Activated naive CD4-positive, alpha-beta T cell treated with anti-CD3 and anti-CD28 coated beads, Interleukin-2, amount 50 U/mL, for 24 hours (primary cell): Measurements from ENCODE around the gene MINDY3.
"Not testable (repeated sequence)": the region's sequence is repeated elsewhere in the genome, so short reads cannot be mapped to it uniquely, and the experiment has no call there.

Experiments used
- H3K27ac Mint-ChIP-seq: one replicate; pipeline ENCODE4 v1.8.0; 2021; ENCODE audit warnings: mild to moderate bottlenecking, mixed read lengths
- H3K27me3 Mint-ChIP-seq: one replicate; pipeline ENCODE4 v1.8.0; 2021; ENCODE audit warnings: mixed read lengths
- H3K36me3 Mint-ChIP-seq: one replicate; pipeline ENCODE4 v1.8.0; 2021; ENCODE audit warnings: mixed read lengths
- H3K4me1 Mint-ChIP-seq: one replicate; pipeline ENCODE4 v1.8.0; 2021; ENCODE audit warnings: mixed read lengths
- H3K4me3 Mint-ChIP-seq: one replicate; pipeline ENCODE4 v1.8.0; 2021; ENCODE audit warnings: mild to moderate bottlenecking, mixed read lengths
- H3K9me3 Mint-ChIP-seq: one replicate; pipeline ENCODE4 v1.8.0; 2021; ENCODE audit warnings: mixed read lengths

Gene MINDY3

GRCh38 chr10:15864419-15864818 is 4.1 kb upstream of the MINDY3 start:
- Mint-ChIP-seq H3K36me3 (no peaks in the 10 kb centered on the region), H3K4me3 (no peak overlapping the region), H3K9me3 (no peaks in the 10 kb centered on the region), H3K27ac (no peak overlapping the region), H3K27me3 (peaks cover 35% of the 10 kb centered on the region), H3K4me1 (peaks cover 7% of the 10 kb centered on the region)

GRCh38 chr10:15863733-15864132 is 3.4 kb upstream of the MINDY3 start:
- H3K36me3 Mint-ChIP-seq: no peaks in the 10 kb centered on the region
- no peak overlapping the region for H3K4me3 Mint-ChIP-seq
- no peak overlapping the region for H3K27ac Mint-ChIP-seq
- H3K9me3 Mint-ChIP-seq: no peaks in the 10 kb centered on the region
- peaks cover 34% of the 10 kb centered on the region for H3K27me3 Mint-ChIP-seq
- H3K4me1 Mint-ChIP-seq: peaks cover 11% of the 10 kb centered on the region

GRCh38 chr10:15863323-15863722 is 3.0 kb upstream of the MINDY3 start:
- Mint-ChIP-seq H3K27ac (no peak overlapping the region), H3K4me1 (peaks cover 15% of the 10 kb centered on the region), H3K36me3 (no peaks in the 10 kb centered on the region), H3K9me3 (no peaks in the 10 kb centered on the region), H3K4me3 (no peak overlapping the region), H3K27me3 (peaks cover 31% of the 10 kb centered on the region)

- Mint-ChIP-seq H3K27ac (peak overlapping the region; percentile 95), H3K4me3 (peak overlapping the region; percentile 93), H3K9me3 (no peaks in the 10 kb centered on the region), H3K4me1 (peaks cover 38% of the 10 kb centered on the region), H3K27me3 (peaks cover 15% of the 10 kb centered on the region), H3K36me3 (peaks cover 2% of the 10 kb centered on the region)
Measured at GRCh38 chr10:15860692-15861201, 440 bp upstream of the MINDY3 start.

- H3K27me3 Mint-ChIP-seq: peaks cover 7% of the 10 kb centered on the region
- H3K4me1 Mint-ChIP-seq: peaks cover 49% of the 10 kb centered on the region
Measured at GRCh38 chr10:15859509-15859905, 800 bp downstream of the MINDY3 start.

GRCh38 chr10:15858861-15859281 is 1.4 kb downstream of the MINDY3 start:
- peaks cover 11% of the 10 kb centered on the region for H3K36me3 Mint-ChIP-seq
- H3K4me1 Mint-ChIP-seq: peaks cover 55% of the 10 kb centered on the region
- H3K27ac Mint-ChIP-seq: no peak overlapping the region
- H3K9me3 Mint-ChIP-seq: no peaks in the 10 kb centered on the region
- peak overlapping the region; percentile 84 for H3K4me3 Mint-ChIP-seq
- H3K27me3 Mint-ChIP-seq: peaks cover 7% of the 10 kb centered on the region

More at GRCh38 chr10:15859509-15859905, 800 bp downstream of the MINDY3 start:
- Mint-ChIP-seq H3K36me3 (peaks cover 5% of the 10 kb centered on the region), H3K27ac (peak overlapping the region; percentile 95), H3K9me3 (no peaks in the 10 kb centered on the region), H3K4me3 (peak overlapping the region; percentile 93)

GRCh38 chr10:15857107-15857575 is 3.2 kb downstream of the MINDY3 start:
- H3K9me3 Mint-ChIP-seq: peaks cover 2% of the 10 kb centered on the region
- peak overlapping the region; percentile 54 for H3K4me3 Mint-ChIP-seq
- H3K4me1 Mint-ChIP-seq: peaks cover 70% of the 10 kb centered on the region
- no peak overlapping the region for H3K27ac Mint-ChIP-seq
- peaks cover 2% of the 10 kb centered on the region for H3K27me3 Mint-ChIP-seq
- peaks cover 22% of the 10 kb centered on the region for H3K36me3 Mint-ChIP-seq

GRCh38 chr10:15856328-15857015 is 3.8 kb downstream of the MINDY3 start:
- Mint-ChIP-seq H3K4me1 (peaks cover 76% of the 10 kb centered on the region), H3K36me3 (peaks cover 29% of the 10 kb centered on the region), H3K4me3 (peak overlapping the region; percentile 0), H3K27ac (peak overlapping the region; percentile 80), H3K27me3 (no peaks in the 10 kb centered on the region), H3K9me3 (peaks cover 9% of the 10 kb centered on the region)

- Mint-ChIP-seq H3K27ac (no peak overlapping the region), H3K4me1 (peaks cover 90% of the 10 kb centered on the region), H3K4me3 (no peak overlapping the region), H3K36me3 (peaks cover 49% of the 10 kb centered on the region), H3K9me3 (peaks cover 22% of the 10 kb centered on the region), H3K27me3 (no peaks in the 10 kb centered on the region)
Measured at GRCh38 chr10:15853800-15854199, 6.5 kb downstream of the MINDY3 start.

GRCh38 chr10:15852111-15852557 is 8.2 kb downstream of the MINDY3 start:
- Mint-ChIP-seq H3K9me3 (peaks cover 22% of the 10 kb centered on the region), H3K36me3 (peaks cover 53% of the 10 kb centered on the region), H3K27me3 (no peaks in the 10 kb centered on the region), H3K4me3 (no peak overlapping the region), H3K27ac (no peak overlapping the region), H3K4me1 (peaks cover 76% of the 10 kb centered on the region)

- not testable (repeated sequence) for H3K4me3 Mint-ChIP-seq, H3K27ac Mint-ChIP-seq, H3K27me3 Mint-ChIP-seq
- H3K4me1 Mint-ChIP-seq: peaks cover 66% of the 10 kb centered on the region
- peaks cover 51% of the 10 kb centered on the region for H3K36me3 Mint-ChIP-seq
- peaks cover 22% of the 10 kb centered on the region for H3K9me3 Mint-ChIP-seq
Measured at GRCh38 chr10:15850337-15850978, 9.8 kb downstream of the MINDY3 start.

GRCh38 chr10:15849316-15849715 is 11.0 kb downstream of the MINDY3 start:
- Mint-ChIP-seq H3K36me3 (peaks cover 46% of the 10 kb centered on the region), H3K4me3 (no peak overlapping the region), H3K27me3 (no peaks in the 10 kb centered on the region), H3K27ac (no peak overlapping the region), H3K4me1 (peaks cover 55% of the 10 kb centered on the region), H3K9me3 (peaks cover 22% of the 10 kb centered on the region)

GRCh38 chr10:15847481-15847880 is 12.8 kb downstream of the MINDY3 start:
- Mint-ChIP-seq H3K36me3 (peaks cover 40% of the 10 kb centered on the region), H3K9me3 (peaks cover 22% of the 10 kb centered on the region), H3K27ac (no peak overlapping the region), H3K27me3 (no peaks in the 10 kb centered on the region), H3K4me1 (peaks cover 56% of the 10 kb centered on the region), H3K4me3 (no peak overlapping the region)

- Mint-ChIP-seq H3K9me3 (no peaks in the 10 kb centered on the region), H3K4me1 (peaks cover 35% of the 10 kb centered on the region), H3K27me3 (no peaks in the 10 kb centered on the region), H3K4me3 (no peak overlapping the region), H3K36me3 (peaks cover 16% of the 10 kb centered on the region), H3K27ac (no peak overlapping the region)
Measured at GRCh38 chr10:15844517-15844916, 15.8 kb downstream of the MINDY3 start.

GRCh38 chr10:15843695-15844094 is 16.6 kb downstream of the MINDY3 start:
- Mint-ChIP-seq H3K36me3 (peaks cover 14% of the 10 kb centered on the region), H3K9me3 (no peaks in the 10 kb centered on the region), H3K4me3 (no peak overlapping the region), H3K4me1 (peaks cover 27% of the 10 kb centered on the region), H3K27ac (no peak overlapping the region), H3K27me3 (no peaks in the 10 kb centered on the region)

- H3K4me3 Mint-ChIP-seq: no peak overlapping the region
- no peaks in the 10 kb centered on the region for H3K9me3 Mint-ChIP-seq
- H3K36me3 Mint-ChIP-seq: peaks cover 12% of the 10 kb centered on the region
- no peak overlapping the region for H3K27ac Mint-ChIP-seq
- peaks cover 26% of the 10 kb centered on the region for H3K4me1 Mint-ChIP-seq
- no peaks in the 10 kb centered on the region for H3K27me3 Mint-ChIP-seq
Measured at GRCh38 chr10:15842556-15843169, 17.6 kb downstream of the MINDY3 start.
